Peyer's patch (tissue), 4 donors: Measurements from ENCODE around the gene MYO1B.

ENCODE experiments used
- POLR2A ChIP-seq, 2 donors: fragments of 450-650 bp; IDR thresholded peaks; one replicate each; pipeline ENCODE4 v1.5.1; 2017; ENCODE audit warnings: antibody characterized with exemption in 2 of 2, mild to moderate bottlenecking in 2 of 2, moderate library complexity in 2 of 2
- TF ChIP-seq, protein P1 (sequence below), 6 experiments: fragments of 450-650 bp in 4 of 6; fragments of 200-600 bp in 2 of 6; sonication (generic) in 1 of 6; IDR thresholded peaks; one replicate each; pipeline ENCODE4 v1.5.1; 2017 to 2019; ENCODE audit warnings: antibody characterized with exemption in 6 of 6, mild to moderate bottlenecking in 3 of 6, moderate library complexity in 1 of 6

GRCh38 chr2:191439481-191439880 is 194.3 kb downstream of the MYO1B start:
- TF ChIP-seq, protein P1, sequence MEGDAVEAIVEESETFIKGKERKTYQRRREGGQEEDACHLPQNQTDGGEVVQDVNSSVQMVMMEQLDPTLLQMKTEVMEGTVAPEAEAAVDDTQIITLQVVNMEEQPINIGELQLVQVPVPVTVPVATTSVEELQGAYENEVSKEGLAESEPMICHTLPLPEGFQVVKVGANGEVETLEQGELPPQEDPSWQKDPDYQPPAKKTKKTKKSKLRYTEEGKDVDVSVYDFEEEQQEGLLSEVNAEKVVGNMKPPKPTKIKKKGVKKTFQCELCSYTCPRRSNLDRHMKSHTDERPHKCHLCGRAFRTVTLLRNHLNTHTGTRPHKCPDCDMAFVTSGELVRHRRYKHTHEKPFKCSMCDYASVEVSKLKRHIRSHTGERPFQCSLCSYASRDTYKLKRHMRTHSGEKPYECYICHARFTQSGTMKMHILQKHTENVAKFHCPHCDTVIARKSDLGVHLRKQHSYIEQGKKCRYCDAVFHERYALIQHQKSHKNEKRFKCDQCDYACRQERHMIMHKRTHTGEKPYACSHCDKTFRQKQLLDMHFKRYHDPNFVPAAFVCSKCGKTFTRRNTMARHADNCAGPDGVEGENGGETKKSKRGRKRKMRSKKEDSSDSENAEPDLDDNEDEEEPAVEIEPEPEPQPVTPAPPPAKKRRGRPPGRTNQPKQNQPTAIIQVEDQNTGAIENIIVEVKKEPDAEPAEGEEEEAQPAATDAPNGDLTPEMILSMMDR (IDR thresholded peaks at IDR 0.05): no peak
- TF ChIP-seq POLR2A (IDR thresholded peaks at IDR 0.05): no peak
